ENCODE data around the gene NUDT7.

NUDT7 gene

DNA sequence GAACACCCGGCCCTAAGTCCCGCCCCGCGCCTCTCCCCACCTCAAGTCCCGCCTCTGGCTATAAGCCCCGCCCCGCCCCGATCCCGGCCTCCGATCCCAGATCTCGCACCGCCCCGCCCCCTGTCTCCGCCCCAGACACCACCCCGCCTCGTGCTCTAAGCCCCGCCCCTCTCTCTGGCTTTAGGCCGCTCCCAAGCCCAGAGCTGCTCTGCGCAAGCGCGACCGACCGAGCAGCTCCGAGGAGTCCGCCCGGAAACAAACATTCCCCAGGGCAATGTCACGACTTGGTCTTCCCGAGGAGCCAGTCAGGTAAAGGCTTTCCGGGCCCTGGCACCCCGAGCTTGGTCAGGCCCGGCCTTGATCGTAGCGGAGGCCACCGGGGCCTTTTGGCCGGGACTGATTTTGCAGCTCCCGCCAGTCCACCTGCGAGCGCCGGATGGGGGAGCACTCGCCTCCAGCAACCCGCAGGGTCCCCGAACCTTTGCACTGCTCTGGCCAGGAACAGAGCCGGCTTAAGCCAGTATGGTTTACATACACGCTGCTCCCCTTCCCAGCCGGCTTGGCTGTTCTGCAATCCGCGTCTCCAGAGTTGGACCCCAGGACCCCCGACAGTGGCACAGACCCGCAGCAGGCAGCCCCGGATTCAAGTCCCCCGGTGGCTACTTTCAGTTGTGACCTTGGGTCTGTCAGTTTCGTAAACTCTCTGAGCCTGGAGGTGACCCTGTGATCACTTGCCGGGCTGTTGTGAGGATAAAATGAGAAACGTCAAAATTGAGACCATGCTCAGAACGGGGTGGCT lies at the start of gene NUDT7:
NUDT7 (plus strand) TSS at position 206 of the 799 bp plus-strand sequence; CDS start at position 275, 69 bp downstream.
- peak; percentile 23 for TF ChIP-seq CTCF (IDR thresholded peaks at IDR 0.05; ENCODE audit: insufficient read depth, low read length, missing control alignments)
- ChIA-PET POLR2A (no interaction called here), CTCF (interaction anchor here (1.1 to 2.9 kb wide), 3 partner anchors 46 to 249 kb away, joined by 4 to 14 read pairs (median 4); no protein-coding TSS in a partner anchor)
- H3K4me3 ChIP-seq (ENCODE audit: low read depth, low read length) = peak within 1 kb of the TSS; percentile 76
- DNase-seq (ENCODE audit: low read depth, low spot score) = peak; percentile 74

- ChIA-PET POLR2A (no interaction called here), CTCF (interaction anchor here (0.7 to 5.1 kb wide), 32 partner anchors 8 to 444 kb away, joined by 3 to 194 read pairs (median 4); no protein-coding TSS in a partner anchor)
- DNase-seq (ENCODE audit: low read depth, low spot score) = peak; percentile 37
- TF ChIP-seq CTCF (IDR thresholded peaks at IDR 0.05; ENCODE audit: insufficient read depth, low read length, missing control alignments) = no peak
- no peak overlapping the region for H3K4me3 ChIP-seq (ENCODE audit: low read depth, low read length)
These were observed 47.4 kb upstream of the NUDT7 start for GRCh38 chr16:77674888-77675287.

- peak; percentile 72 for TF ChIP-seq CTCF (IDR thresholded peaks at IDR 0.05; ENCODE audit: insufficient read depth, low read length, missing control alignments)
- CTCF ChIA-PET = interaction anchor here (0.6 to 5.1 kb wide), 41 partner anchors 9 to 440 kb away, joined by 3 to 194 read pairs (median 4); partner anchors contain the start of gene NUDT7
- H3K4me3 ChIP-seq (ENCODE audit: low read depth, low read length) = no peak overlapping the region; the same call in 1 of the 2 replicates
These were observed 46.6 kb upstream of the NUDT7 start for GRCh38 chr16:77675464-77676324.

GRCh38 chr16:77677129-77677528 lies 45.2 kb upstream of the NUDT7 start:
- no peak for TF ChIP-seq CTCF (IDR thresholded peaks at IDR 0.05; ENCODE audit: insufficient read depth, low read length, missing control alignments)
- CTCF ChIA-PET = interaction anchor here (0.6 to 5.1 kb wide), 18 partner anchors 9 to 423 kb away, joined by 3 to 194 read pairs (median 4); partner anchors contain the start of genes NUDT7 and WWOX
- no peak for DNase-seq (ENCODE audit: low read depth, low spot score)
- POLR2A ChIA-PET = no interaction called here
- H3K4me3 ChIP-seq (ENCODE audit: low read depth, low read length) = no peak overlapping the region

More at GRCh38 chr16:77675464-77676324, 46.6 kb upstream of the NUDT7 start:
- POLR2A ChIA-PET = interaction anchor here (0.5 kb wide), 1 partner anchor 105 kb away, joined by 3 read pairs; no protein-coding TSS in a partner anchor
- no peak for DNase-seq (ENCODE audit: low read depth, low spot score)

DNA sequence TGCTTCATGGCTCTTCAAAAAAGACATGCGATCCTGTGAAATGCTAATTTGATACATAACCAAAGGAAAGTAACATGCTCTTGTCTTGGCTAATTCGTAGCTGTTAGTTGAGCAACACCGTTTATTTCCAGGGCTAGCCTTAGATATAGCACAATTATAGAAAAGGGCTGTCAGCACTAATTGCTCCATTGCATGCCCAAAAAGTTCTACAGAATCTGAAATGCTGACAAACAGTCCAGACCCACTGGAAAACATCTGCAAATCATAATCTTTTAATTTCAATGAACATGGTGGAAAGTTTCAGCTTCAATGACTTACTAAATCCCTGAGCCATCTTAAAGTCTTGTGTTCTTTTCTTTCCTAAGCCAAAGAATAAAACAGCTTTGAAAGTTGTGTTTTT lies 42.9 kb upstream of the NUDT7 start:
- no peak for DNase-seq (ENCODE audit: low read depth, low spot score)
- CTCF ChIA-PET = interaction anchor here (0.8 to 3.6 kb wide), 4 partner anchors 9 to 420 kb away, joined by 3 to 22 read pairs (median 4); partner anchors contain the start of gene WWOX
- no peak overlapping the region for H3K4me3 ChIP-seq (ENCODE audit: low read depth, low read length)
- POLR2A ChIA-PET = no interaction called here
- no peak for TF ChIP-seq CTCF (IDR thresholded peaks at IDR 0.05; ENCODE audit: insufficient read depth, low read length, missing control alignments)

Data from AG04449 (cell line).